Measurements from ENCODE around the gene CASP6. TPM values are rescaled to one million over a fixed set of nuclear protein-coding genes. Genes with fewer than 3 reads are reported as not detected.

CASP6 gene
- total RNA-seq, 1 donor from 2014 or later, result 25.2 TPM

DNA sequence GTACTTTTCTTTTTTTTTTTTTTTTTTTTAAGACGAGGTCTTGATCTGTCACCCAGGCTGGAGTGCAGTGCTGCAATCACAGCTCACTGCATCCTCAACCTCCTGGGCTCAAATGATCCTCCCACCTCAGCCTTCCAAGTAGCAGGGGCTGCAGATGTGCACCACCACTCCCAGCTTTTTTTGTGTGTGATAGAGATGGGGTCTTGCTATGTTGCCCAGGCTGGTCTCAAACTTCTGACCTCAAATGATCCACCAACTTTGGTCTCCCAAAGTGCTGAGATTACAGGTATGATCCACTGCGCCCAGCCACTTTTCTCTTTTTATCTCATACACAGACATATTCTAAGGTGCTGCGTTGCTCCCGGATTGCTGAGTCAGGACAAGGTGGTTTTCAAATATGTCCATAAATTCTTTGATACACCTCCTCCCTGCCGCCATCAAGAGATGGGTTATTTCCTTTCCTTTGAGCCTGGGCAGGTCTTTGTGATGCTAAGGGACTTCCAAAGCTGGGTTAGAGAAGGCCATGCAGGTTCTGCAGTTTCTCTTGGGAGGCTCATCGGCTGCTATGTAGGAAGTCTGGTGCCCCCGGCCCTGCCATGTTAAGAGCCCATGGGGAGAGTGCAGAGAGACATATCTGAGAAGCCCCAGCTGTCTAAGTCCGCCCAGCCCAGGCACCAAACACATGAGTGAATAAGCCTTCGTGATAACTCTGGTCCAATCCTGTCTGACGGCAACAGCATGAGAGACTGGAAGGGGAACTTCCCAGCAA is 35.0 kb upstream of the CASP6 start:
- no peak for DNase-seq (ENCODE audit: low read depth)
- no peak for FAIRE-seq
- H3K27me3 Mint-ChIP-seq (ENCODE audit: low read depth, unreplicated experiment), result peaks cover 3% of the 10 kb centered on the region

DNA sequence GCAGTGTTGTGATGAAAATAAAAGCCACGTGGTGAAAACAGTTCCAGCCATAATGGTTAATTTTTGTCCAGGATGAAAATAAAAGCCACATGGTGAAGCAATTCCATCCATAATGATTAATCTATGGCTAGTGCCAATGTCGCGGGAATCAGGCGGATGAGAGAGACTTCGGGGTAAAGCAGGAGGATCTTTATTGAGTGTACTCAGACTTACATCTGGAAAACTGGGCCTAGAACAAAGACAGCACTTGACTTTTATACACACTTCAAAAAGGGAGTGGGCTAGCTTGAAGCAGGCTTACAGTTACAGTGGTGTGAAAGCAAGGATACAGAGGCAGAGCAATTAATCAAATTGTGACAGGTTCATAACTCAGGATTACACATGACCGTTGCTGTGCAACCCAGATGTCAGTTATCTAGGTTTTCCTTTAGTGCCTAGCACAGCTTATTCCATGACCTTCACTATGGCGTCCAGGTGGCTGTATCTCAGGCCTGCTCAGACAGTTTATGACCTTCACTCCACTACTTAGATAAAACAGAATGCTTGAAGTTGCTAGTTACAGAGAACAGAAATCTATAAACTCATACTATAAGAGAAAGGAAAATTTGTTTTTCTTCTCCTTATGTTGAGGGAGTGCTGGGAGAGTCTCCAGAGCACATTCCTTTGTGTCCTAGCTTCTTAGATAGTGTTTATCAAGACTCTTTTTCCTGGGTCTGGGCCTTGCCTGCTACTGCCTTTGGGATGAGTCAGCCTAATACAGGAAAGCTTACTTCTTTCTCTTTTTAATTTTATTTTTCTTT is 32.5 kb upstream of the CASP6 start:
- Histone ChIP-seq H4K20me1 (ENCODE audit: insufficient read depth, low read length) (no peaks in the 10 kb centered on the region), H2AFZ (ENCODE audit: low read depth, low read length) (peak overlapping the region; percentile 18), H3K79me2 (ENCODE audit: insufficient read depth, low read length) (no peaks in the 10 kb centered on the region), H3K4me1 (ENCODE audit: insufficient read depth, low read length) (peaks cover 5% of the 10 kb centered on the region), H3K27ac (ENCODE audit: low read depth, low read length) (no peak overlapping the region), H3K9ac (ENCODE audit: low read length) (no peak overlapping the region), H3K4me3 (ENCODE audit: insufficient read depth, low read depth, low read length) (no peak overlapping the region), H3K4me2 (ENCODE audit: low read length) (no peak overlapping the region), H3K27me3 (ENCODE audit: insufficient read depth, low read length) (no peaks in the 10 kb centered on the region), H3K9me3 (ENCODE audit: insufficient read depth, low read depth, low read length) (no peaks in the 10 kb centered on the region), H3K36me3 (ENCODE audit: insufficient read depth, low read length) (no peaks in the 10 kb centered on the region)
- TF ChIP-seq EZH2 (IDR thresholded peaks at IDR 0.05; ENCODE audit: insufficient read depth, low read length), result no peak
- TF ChIP-seq, protein P1, sequence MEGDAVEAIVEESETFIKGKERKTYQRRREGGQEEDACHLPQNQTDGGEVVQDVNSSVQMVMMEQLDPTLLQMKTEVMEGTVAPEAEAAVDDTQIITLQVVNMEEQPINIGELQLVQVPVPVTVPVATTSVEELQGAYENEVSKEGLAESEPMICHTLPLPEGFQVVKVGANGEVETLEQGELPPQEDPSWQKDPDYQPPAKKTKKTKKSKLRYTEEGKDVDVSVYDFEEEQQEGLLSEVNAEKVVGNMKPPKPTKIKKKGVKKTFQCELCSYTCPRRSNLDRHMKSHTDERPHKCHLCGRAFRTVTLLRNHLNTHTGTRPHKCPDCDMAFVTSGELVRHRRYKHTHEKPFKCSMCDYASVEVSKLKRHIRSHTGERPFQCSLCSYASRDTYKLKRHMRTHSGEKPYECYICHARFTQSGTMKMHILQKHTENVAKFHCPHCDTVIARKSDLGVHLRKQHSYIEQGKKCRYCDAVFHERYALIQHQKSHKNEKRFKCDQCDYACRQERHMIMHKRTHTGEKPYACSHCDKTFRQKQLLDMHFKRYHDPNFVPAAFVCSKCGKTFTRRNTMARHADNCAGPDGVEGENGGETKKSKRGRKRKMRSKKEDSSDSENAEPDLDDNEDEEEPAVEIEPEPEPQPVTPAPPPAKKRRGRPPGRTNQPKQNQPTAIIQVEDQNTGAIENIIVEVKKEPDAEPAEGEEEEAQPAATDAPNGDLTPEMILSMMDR (IDR thresholded peaks at IDR 0.05; ENCODE audit: insufficient read depth, low read depth, low read length), result no peak
- H3K36me3 Mint-ChIP-seq (ENCODE audit: low read depth, unreplicated experiment), result no peaks in the 10 kb centered on the region
- FAIRE-seq, result no peak
- peaks cover 2% of the 10 kb centered on the region for H3K4me1 Mint-ChIP-seq (ENCODE audit: low read depth, unreplicated experiment)
- no peaks in the 10 kb centered on the region for H3K27me3 Mint-ChIP-seq (ENCODE audit: low read depth, unreplicated experiment)
- peak; percentile 42 for DNase-seq (ENCODE audit: low read depth)
- H3K9me3 Mint-ChIP-seq (ENCODE audit: unreplicated experiment), result no peaks in the 10 kb centered on the region
- H3K4me3 Mint-ChIP-seq (ENCODE audit: unreplicated experiment), result peak overlapping the region; percentile 25
- H3K27ac Mint-ChIP-seq (ENCODE audit: unreplicated experiment), result no peak overlapping the region

More for the DNA sequence above, 35.0 kb upstream of the CASP6 start:
- H3K9me3 ChIP-seq (ENCODE audit: insufficient read depth, low read depth, low read length), result no peaks in the 10 kb centered on the region
- no peak for TF ChIP-seq EZH2 (IDR thresholded peaks at IDR 0.05; ENCODE audit: insufficient read depth, low read length)
- TF ChIP-seq, protein P1 (IDR thresholded peaks at IDR 0.05; ENCODE audit: insufficient read depth, low read depth, low read length), result no peak
- no peak overlapping the region for H3K27ac ChIP-seq (ENCODE audit: low read depth, low read length)
- H2AFZ ChIP-seq (ENCODE audit: low read depth, low read length), result no peak overlapping the region
- no peaks in the 10 kb centered on the region for H3K27me3 ChIP-seq (ENCODE audit: insufficient read depth, low read length)
- H3K4me3 ChIP-seq (ENCODE audit: insufficient read depth, low read depth, low read length), result no peak overlapping the region
- H3K36me3 Mint-ChIP-seq (ENCODE audit: low read depth, unreplicated experiment), result no peaks in the 10 kb centered on the region
- no peak overlapping the region for H3K27ac Mint-ChIP-seq (ENCODE audit: unreplicated experiment)
- no peaks in the 10 kb centered on the region for H3K36me3 ChIP-seq (ENCODE audit: insufficient read depth, low read length)
- no peak overlapping the region for H3K4me3 Mint-ChIP-seq (ENCODE audit: unreplicated experiment)
- no peaks in the 10 kb centered on the region for H3K79me2 ChIP-seq (ENCODE audit: insufficient read depth, low read length)
- H4K20me1 ChIP-seq (ENCODE audit: insufficient read depth, low read length), result no peaks in the 10 kb centered on the region
- H3K4me1 Mint-ChIP-seq (ENCODE audit: low read depth, unreplicated experiment), result peaks cover 2% of the 10 kb centered on the region
- H3K4me1 ChIP-seq (ENCODE audit: insufficient read depth, low read length), result peaks cover 5% of the 10 kb centered on the region
- H3K9ac ChIP-seq (ENCODE audit: low read length), result no peak overlapping the region
- H3K4me2 ChIP-seq (ENCODE audit: low read length), result no peak overlapping the region
- no peaks in the 10 kb centered on the region for H3K9me3 Mint-ChIP-seq (ENCODE audit: unreplicated experiment)

Measured in astrocyte (in vitro differentiated cells and primary cell).